Mesenchymal stem cell (in vitro differentiated cells and primary cell): ENCODE measurements around the gene BABAM1.

Experiments used
- DNase-seq: peaks from one replicate; pipeline ENCODE4 v3.0.0-alpha.2; 2013
- H2AFZ ChIP-seq: one replicate; pipeline ENCODE4 v1.6.1; 2013; ENCODE audit warnings: low read depth, mild to moderate bottlenecking, control low read depth, inconsistent platforms, low read length, moderate library complexity
- H2AK5ac ChIP-seq: 2 replicates; pipeline ENCODE4 v1.6.1; 2013; ENCODE audit warnings: low read length, moderate library complexity, mild to moderate bottlenecking, inconsistent platforms; ENCODE audit not compliant: severe bottlenecking
- H2BK120ac ChIP-seq: one replicate; pipeline ENCODE4 v1.6.1; 2013; ENCODE audit warnings: low read depth, mild to moderate bottlenecking, inconsistent platforms, low read length, moderate library complexity
- H2BK12ac ChIP-seq, 2 experiments: one replicate each; pipeline ENCODE4 v1.6.1; 2013; ENCODE audit warnings: inconsistent platforms in 2 of 2, low read length in 2 of 2, mild to moderate bottlenecking in 2 of 2, moderate library complexity in 2 of 2, control low read depth in 1 of 2
- H2BK15ac ChIP-seq: one replicate; pipeline ENCODE4 v1.6.1; 2013; ENCODE audit warnings: mild to moderate bottlenecking, low read depth, inconsistent platforms; ENCODE audit not compliant: poor library complexity, severe bottlenecking
- H2BK5ac ChIP-seq: 2 replicates; pipeline ENCODE4 v1.6.1; 2013; ENCODE audit warnings: low read depth, mild to moderate bottlenecking, low read length, control low read depth, inconsistent platforms; ENCODE audit not compliant: poor library complexity, severe bottlenecking
- H3K14ac ChIP-seq, 2 experiments: one replicate each; pipeline ENCODE4 v1.6.1; 2013; ENCODE audit warnings: inconsistent platforms in 2 of 2, low read length in 2 of 2, control low read depth in 1 of 2, mild to moderate bottlenecking in 1 of 2, moderate library complexity in 1 of 2
- H3K18ac ChIP-seq, 2 experiments: one replicate each; pipeline ENCODE4 v1.6.1; 2013; ENCODE audit warnings: inconsistent platforms in 2 of 2, low read length in 2 of 2, control low read depth in 1 of 2, low read depth in 1 of 2, mild to moderate bottlenecking in 1 of 2
- H3K23ac ChIP-seq, 2 experiments: one replicate each; pipeline ENCODE4 v1.6.1; 2013; ENCODE audit warnings: inconsistent platforms in 2 of 2, low read length in 2 of 2, mild to moderate bottlenecking in 2 of 2, moderate library complexity in 2 of 2, control low read depth in 1 of 2
- H3K27ac ChIP-seq: 2 replicates; pipeline ENCODE4 v1.5.1; 2013; ENCODE audit warnings: mild to moderate bottlenecking, moderate library complexity, low read length, control low read depth, inconsistent platforms; ENCODE audit not compliant: poor library complexity, severe bottlenecking
- H3K27me3 ChIP-seq, 2 experiments: 2 replicates each; pipeline versions ENCODE4 v1.6.1 to v1.7.0; 2013; ENCODE audit warnings: low read length in 2 of 2, mild to moderate bottlenecking in 2 of 2, moderate library complexity in 2 of 2, control low read depth in 1 of 2, inconsistent platforms in 1 of 2; ENCODE audit not compliant: control insufficient read depth in 1 of 2, insufficient read depth in 1 of 2
- H3K36me3 ChIP-seq, 2 experiments: 2 replicates each; pipeline versions ENCODE4 v1.6.1 to v1.7.0; 2013; ENCODE audit warnings: low read length in 2 of 2, control low read depth in 1 of 2, inconsistent platforms in 1 of 2, low read depth in 1 of 2, mild to moderate bottlenecking in 1 of 2; ENCODE audit not compliant: insufficient read depth in 2 of 2, control insufficient read depth in 1 of 2
- H3K4ac ChIP-seq, 2 experiments: one replicate each; pipeline ENCODE4 v1.6.1; 2013; ENCODE audit warnings: inconsistent platforms in 2 of 2, low read length in 2 of 2, mild to moderate bottlenecking in 2 of 2, moderate library complexity in 2 of 2, control low read depth in 1 of 2, low read depth in 1 of 2
- H3K4me1 ChIP-seq: 2 replicates; pipeline ENCODE4 v1.6.1; 2013; ENCODE audit warnings: low read depth, low read length, control low read depth; ENCODE audit not compliant: control insufficient read depth, insufficient read depth
- H3K4me2 ChIP-seq: 2 replicates; pipeline ENCODE4 v1.6.1; 2013; ENCODE audit warnings: low read length, mild to moderate bottlenecking, inconsistent platforms; ENCODE audit not compliant: poor library complexity, severe bottlenecking
- H3K4me3 ChIP-seq, 2 experiments: 2 replicates each; pipeline versions ENCODE4 v1.5.1 to v1.7.0; 2013; ENCODE audit warnings: low read length in 2 of 2, mild to moderate bottlenecking in 2 of 2, control low read depth in 1 of 2, low read depth in 1 of 2; ENCODE audit not compliant: insufficient read depth in 1 of 2
- H3K79me1 ChIP-seq: replicated peaks from 2 replicates; pipeline ENCODE4 v1.6.1; 2013; ENCODE audit warnings: mild to moderate bottlenecking, control low read depth, low read length, inconsistent platforms; ENCODE audit not compliant: poor library complexity, severe bottlenecking
- H3K9ac ChIP-seq: 2 replicates; pipeline ENCODE4 v1.7.0; 2013; ENCODE audit warnings: mild to moderate bottlenecking, low read length, moderate library complexity
- H3K9me3 ChIP-seq: 2 replicates; pipeline ENCODE4 v1.7.0; 2013; ENCODE audit warnings: mild to moderate bottlenecking, low read length; ENCODE audit not compliant: control insufficient read depth
- H4K8ac ChIP-seq: one replicate; pipeline ENCODE4 v1.6.1; 2013; ENCODE audit warnings: inconsistent platforms, mild to moderate bottlenecking, low read length, moderate library complexity
- H4K91ac ChIP-seq: one replicate; pipeline ENCODE4 v1.6.1; 2013; ENCODE audit warnings: mild to moderate bottlenecking, low read length, inconsistent platforms
- WGBS: methylation state at CpG from one replicate; pipeline ENCODE4 v1.1.7; 2013; ENCODE audit warnings: mixed read lengths; 5-methylcytosine and 5-hydroxymethylcytosine counted together

Gene BABAM1

GRCh38 chr19:17234911-17235299 is 32.3 kb upstream of the BABAM1 start:
- Histone ChIP-seq H3K9ac (peak overlapping the region; percentile 60), H2BK15ac (peak overlapping the region; percentile 55), H3K4me3 (peak overlapping the region; percentile 68 to 74), H3K9me3 (no peaks in the 10 kb centered on the region), H2AFZ (no peak overlapping the region), H3K79me1 (peaks cover 20% of the 10 kb centered on the region), H3K18ac (peak overlapping the region; percentile 40 to 96), H3K23ac (peak overlapping the region in 1 of 2 experiments; percentile 75), H3K36me3 (peaks cover 35 to 62% of the 10 kb centered on the region in 2 experiments), H2BK120ac (no peak overlapping the region), H2BK12ac (peak overlapping the region in 1 of 2 experiments; percentile 37), H2AK5ac (peak overlapping the region; percentile 90), H3K27me3 (no peaks in the 10 kb centered on the region), H3K14ac (peak overlapping the region in 1 of 2 experiments; percentile 35), H4K91ac (peak overlapping the region; percentile 92), H2BK5ac (no peak overlapping the region), H3K27ac (peak overlapping the region; percentile 68), H3K4me1 (peaks cover 24% of the 10 kb centered on the region), H3K4me2 (peak overlapping the region; percentile 92), H4K8ac (peak overlapping the region; percentile 92), H3K4ac (peak overlapping the region; percentile 21 to 28)
- DNase-seq: peak; percentile 67
- WGBS: 13% methylated on average over 9 of the region's 11 CpGs

- Histone ChIP-seq H2BK120ac (peak overlapping the region; percentile 54), H3K27ac (peak overlapping the region; percentile 68), H2AFZ (no peak overlapping the region), H3K4me2 (peak overlapping the region; percentile 92), H3K9me3 (no peaks in the 10 kb centered on the region), H4K8ac (peak overlapping the region; percentile 92), H3K4me1 (peaks cover 26% of the 10 kb centered on the region), H3K4me3 (peak overlapping the region; percentile 68 to 74), H2BK5ac (no peak overlapping the region), H3K9ac (peak overlapping the region; percentile 60), H3K23ac (peak overlapping the region in 1 of 2 experiments; percentile 77), H4K91ac (peak overlapping the region; percentile 92), H3K79me1 (peaks cover 22% of the 10 kb centered on the region), H2AK5ac (peak overlapping the region; percentile 90), H3K18ac (peak overlapping the region; percentile 40 to 96), H2BK15ac (peak overlapping the region; percentile 83), H3K27me3 (no peaks in the 10 kb centered on the region), H3K36me3 (peaks cover 31 to 62% of the 10 kb centered on the region in 2 experiments), H3K4ac (peak overlapping the region; percentile 21 to 28), H2BK12ac (peak overlapping the region in 1 of 2 experiments; percentile 87), H3K14ac (peak overlapping the region in 1 of 2 experiments; percentile 90)
- DNase-seq: peak; percentile 79
- WGBS: 3% methylated on average over 63 of the region's 80 CpGs
Measured at GRCh38 chr19:17235300-17235970, 31.8 kb upstream of the BABAM1 start.

GRCh38 chr19:17235971-17236777 is 31.1 kb upstream of the BABAM1 start:
- no peak overlapping the region for H2BK5ac ChIP-seq
- H3K4me1 ChIP-seq: peaks cover 30% of the 10 kb centered on the region
- peak overlapping the region; percentile 28 to 56 for H3K4ac ChIP-seq
- no peaks in the 10 kb centered on the region for H3K9me3 ChIP-seq
- peak overlapping the region; percentile 82 for H2BK120ac ChIP-seq
- H2AFZ ChIP-seq: no peak overlapping the region
- H2AK5ac ChIP-seq: peak overlapping the region; percentile 56
- H4K8ac ChIP-seq: peak overlapping the region; percentile 92
- peak overlapping the region; percentile 68 to 74 for H3K4me3 ChIP-seq
- peak overlapping the region in 1 of 2 experiments; percentile 77 for H3K23ac ChIP-seq
- peak overlapping the region; percentile 57 to 96 for H3K18ac ChIP-seq
- H3K14ac ChIP-seq: peak overlapping the region in 1 of 2 experiments; percentile 90
- peak overlapping the region; percentile 65 for H3K27ac ChIP-seq
- WGBS: 10% methylated on average over 7 of the region's 27 CpGs
- H3K4me2 ChIP-seq: peak overlapping the region; percentile 92
- peak overlapping the region; percentile 70 for H4K91ac ChIP-seq
- no peak for DNase-seq
- H3K27me3 ChIP-seq: no peaks in the 10 kb centered on the region
- H3K79me1 ChIP-seq: peaks cover 17% of the 10 kb centered on the region
- H3K9ac ChIP-seq: no peak overlapping the region
- peak overlapping the region; percentile 78 for H2BK15ac ChIP-seq
- H3K36me3 ChIP-seq: peaks cover 28 to 60% of the 10 kb centered on the region in 2 experiments
- peak overlapping the region in 1 of 2 experiments; percentile 87 for H2BK12ac ChIP-seq
